ENCODE measurements around the gene CUX1. TPM values are rescaled to one million over a fixed set of nuclear protein-coding genes. Genes with fewer than 3 reads are reported as not detected.

CUX1 gene
- total and polyA plus RNA-seq, 10 of the 15 experiments (the other 5 are each of a cell fraction or from before 2014, with no cell fraction given) = 6.1 to 48.6 (median 25.9) TPM

DNA sequence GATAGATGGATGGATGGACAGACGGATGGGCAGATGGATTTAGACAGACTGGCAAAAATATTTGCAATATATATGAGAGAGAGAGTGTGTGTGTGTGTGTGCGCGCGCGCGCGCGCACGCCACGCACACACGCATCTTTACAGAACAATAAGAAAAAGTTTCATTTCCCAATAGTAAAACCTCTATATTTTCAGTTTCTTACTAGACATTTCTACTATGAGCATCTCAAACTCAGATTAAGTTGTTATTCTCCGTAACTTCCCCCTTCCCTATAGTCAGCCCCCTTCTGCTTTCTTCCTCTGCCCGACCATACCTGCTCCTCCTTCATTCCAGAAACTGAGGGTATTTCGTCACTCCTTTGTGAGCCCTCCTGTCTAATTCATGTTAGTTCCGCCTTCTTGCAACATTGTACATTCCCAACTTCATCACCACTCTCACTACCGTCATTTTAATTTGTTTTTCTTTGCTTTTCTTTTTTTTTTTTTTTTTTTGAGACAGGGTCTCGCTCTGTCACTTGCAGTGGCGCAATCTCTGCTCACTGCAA, 314.9 kb downstream of the CUX1 start:
- POLR2A ChIA-PET = no interaction called here
- Histone ChIP-seq H3K4me3 (no peak overlapping the region), H3K27me3 (replicated peaks in 1 of 2; ENCODE audit: control insufficient read depth in 2 of 2, insufficient read depth in 2 of 2, low read length in 1 of 2) (no peaks in the 10 kb centered on the region), H3K27ac (ENCODE audit: control insufficient read depth, insufficient read depth) (no peak overlapping the region), H3K9me3 (replicated peaks; ENCODE audit: control insufficient read depth, insufficient read depth, low read length) (no peaks in the 10 kb centered on the region), H3K4me1 (ENCODE audit: control insufficient read depth, insufficient read depth, low read length) (no peaks in the 10 kb centered on the region), H3K79me2 (ENCODE audit: control insufficient read depth, insufficient read depth, low read length) (no peaks in the 10 kb centered on the region), H2AFZ (ENCODE audit: control insufficient read depth, low read depth, low read length) (no peak overlapping the region), H3K4me2 (ENCODE audit: control insufficient read depth, insufficient read depth) (no peak overlapping the region), H3K36me3 (ENCODE audit: control insufficient read depth in 2 of 2, insufficient read depth in 2 of 2, low read length in 1 of 2) (peaks cover 0 to 2% of the 10 kb centered on the region in 2 experiments; a peak in 1 of 4 replicates), H4K20me1 (ENCODE audit: control insufficient read depth, insufficient read depth) (no peaks in the 10 kb centered on the region), H3K9ac (ENCODE audit: control insufficient read depth, insufficient read depth, low read length) (no peak overlapping the region)
- no TSS peak for BruUV-seq (replicated peaks)
- SMC1A ChIA-PET (ENCODE audit: uncharacterized antibody, unreplicated experiment) = interaction anchor here (0.6 kb wide), 1 partner anchor 138 kb away, joined by 3 read pairs; no protein-coding TSS in a partner anchor
- DNase-seq (ENCODE audit: low read depth, low spot score) (no peak), ATAC-seq (no peak), FAIRE-seq (no peak)
- intact Hi-C loops (cut with micrococcal nuclease; ENCODE audit: unreplicated experiment) = no loop called here
- RAD21 ChIA-PET (ENCODE audit: unreplicated experiment) = no interaction called here
- CTCF ChIA-PET = no interaction called here
- no peak for TF ChIP-seq SUZ12 (IDR thresholded peaks at IDR 0.05; ENCODE audit: unreplicated experiment)
- TF ChIP-seq ESRRA (IDR thresholded peaks at IDR 0.05; ENCODE audit: low read length) = no peak
- TF ChIP-seq PML (IDR thresholded peaks at IDR 0.05; ENCODE audit: low read length) = no peak
- no peak for TF ChIP-seq RAD51 (IDR thresholded peaks at IDR 0.05)
- no peak for TF ChIP-seq BHLHE40 (IDR thresholded peaks at IDR 0.05; ENCODE audit: borderline replicate concordance in 1 of 2, low read depth in 2 of 2, low read length in 1 of 2)
- TF ChIP-seq POLR2AphosphoS2 (IDR thresholded peaks at IDR 0.05; ENCODE audit: low read depth, low read length) = no peak
- TF ChIP-seq CEBPZ (IDR thresholded peaks at IDR 0.05; ENCODE audit: low read depth, low read length) = no peak
- no peak for TF ChIP-seq FOXM1 (IDR thresholded peaks at IDR 0.05; ENCODE audit: low read depth, low read length)
- TF ChIP-seq TCF7 (IDR thresholded peaks at IDR 0.05; ENCODE audit: borderline replicate concordance) = no peak
- no peak for TF ChIP-seq ZBTB33 (IDR thresholded peaks at IDR 0.05)
- TF ChIP-seq BRCA1 (IDR thresholded peaks at IDR 0.05; ENCODE audit: low read depth, low read length) = no peak
- no peak for TF ChIP-seq IKZF1 (conservative IDR thresholded peaks at IDR 0.05)
- no peak for TF ChIP-seq HDGF (IDR thresholded peaks at IDR 0.05)
- in situ Hi-C loops (cut with MboI) = no loop called here
- 92% methylated on average over 16 of the region's 18 CpGs for WGBS (ENCODE audit: insufficient coverage, insufficient replicate concordance, low lambda C conversion rate, missing lambda C conversion rate)
